ENCODE data around the gene AKAP8L. TPM values are rescaled to one million over a fixed set of nuclear protein-coding genes. Genes with fewer than 3 reads are reported as not detected.

The AKAP8L gene
- total RNA-seq, 1 donor from 2014 or later: 53.5 TPM

GRCh38 chr19:15448778-15449619 lies 30.2 kb upstream of the AKAP8L start:
- no peak for DNase-seq (ENCODE audit: low read depth, low spot score)

DNA sequence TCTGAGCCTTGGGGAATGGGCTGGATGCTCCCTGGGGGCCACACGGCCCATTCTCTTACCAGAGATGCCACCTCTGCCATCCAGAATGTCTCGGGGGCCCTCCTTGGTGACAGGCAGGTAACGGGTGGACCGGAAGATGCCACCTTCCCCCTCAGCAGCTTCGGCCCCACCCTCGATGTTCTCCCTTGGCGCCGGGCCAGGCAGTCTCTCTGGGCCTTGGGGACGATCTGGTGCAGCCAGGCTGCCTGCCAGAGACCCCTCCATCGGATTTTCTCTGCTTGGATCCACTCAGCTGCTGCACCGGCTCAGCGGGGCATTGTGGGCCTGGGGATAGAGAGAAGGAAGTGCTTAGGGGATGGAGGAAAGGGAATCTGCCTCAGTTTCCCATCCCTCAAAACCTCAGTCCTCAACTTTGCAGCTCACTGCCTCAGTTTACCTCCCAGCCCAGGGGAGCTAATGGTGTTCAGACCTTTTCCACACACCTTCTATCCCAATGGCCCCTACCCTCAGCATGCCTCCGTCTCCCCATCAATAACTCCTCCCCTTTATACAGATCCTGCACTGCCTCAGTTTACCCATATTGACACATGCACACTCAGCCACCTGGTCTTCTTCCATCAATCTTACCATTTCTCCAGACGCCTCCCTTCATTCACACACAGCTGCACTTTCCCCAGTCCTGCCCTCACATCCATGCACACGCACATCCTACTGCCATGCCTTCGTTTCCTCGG lies 29.4 kb upstream of the AKAP8L start:
- DNase-seq (ENCODE audit: low read depth, low spot score): no peak

DNA sequence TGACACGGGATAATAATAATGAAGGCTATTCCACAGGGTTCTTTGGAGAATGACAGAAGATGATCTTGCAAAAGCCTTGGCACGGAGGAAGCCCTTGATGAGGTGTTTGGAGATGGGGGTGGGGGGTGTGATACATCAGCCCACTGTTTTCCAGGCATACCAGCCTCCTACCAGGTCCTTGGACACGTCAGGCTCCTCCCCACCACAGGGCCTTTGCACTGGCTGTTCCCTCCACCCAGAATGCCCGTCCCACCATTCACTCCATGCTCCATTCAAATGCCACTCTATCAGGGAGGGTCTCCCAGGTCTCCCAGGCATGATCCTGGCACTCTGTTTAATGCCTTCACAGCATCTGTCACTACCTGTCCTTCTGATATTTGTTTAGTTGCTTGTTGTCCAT lies 28.3 kb upstream of the AKAP8L start:
- no peak for DNase-seq (ENCODE audit: low read depth, low spot score)

DNA sequence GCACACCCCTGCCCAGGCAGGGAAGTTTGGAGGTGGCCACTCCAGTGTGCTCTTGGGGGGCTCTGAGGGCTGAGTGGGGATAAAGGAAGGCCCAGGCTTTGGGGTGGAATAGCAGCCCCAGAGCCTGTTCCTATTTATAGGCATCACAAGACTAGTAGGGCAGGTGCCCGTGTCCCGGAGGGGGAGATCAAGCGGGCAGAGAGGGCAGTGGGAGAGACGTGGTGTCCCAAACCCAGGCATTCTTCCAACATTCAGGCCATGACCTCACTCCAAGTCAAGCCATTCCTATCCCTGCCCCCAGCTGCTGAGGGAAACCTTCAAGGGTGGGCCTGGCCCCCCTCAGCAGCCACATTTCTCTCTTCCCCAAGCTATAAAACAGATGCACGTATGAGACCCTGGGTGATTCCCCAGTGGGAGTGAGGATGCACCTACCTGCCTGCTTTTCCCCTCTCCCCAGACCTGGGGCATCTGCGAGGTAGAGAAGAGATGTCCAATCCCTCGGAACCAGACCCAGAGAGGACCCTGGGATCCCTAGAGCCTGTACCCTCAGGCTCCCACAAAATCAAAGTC lies 27.1 kb upstream of the AKAP8L start:
- DNase-seq (ENCODE audit: low read depth, low spot score): no peak

DNA sequence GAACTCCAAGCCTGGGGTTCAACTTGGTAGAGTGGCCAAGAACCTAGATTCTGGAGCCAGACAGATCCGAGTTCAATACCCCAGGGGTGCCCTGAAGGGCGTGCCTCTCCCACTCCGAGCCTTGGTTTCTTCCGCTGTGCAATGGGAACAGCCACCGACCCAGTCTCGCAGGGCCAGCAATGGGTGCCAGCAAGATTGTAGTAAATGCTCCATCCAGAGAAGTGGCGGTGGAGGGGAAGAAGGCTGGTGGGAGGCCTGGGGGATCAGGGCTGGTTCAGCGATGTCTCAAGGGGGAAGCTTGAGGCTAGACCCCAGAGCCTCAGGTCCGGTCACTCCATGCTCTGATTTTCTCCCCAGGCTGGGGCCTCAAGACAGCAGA lies 26.4 kb upstream of the AKAP8L start:
- DNase-seq (ENCODE audit: low read depth, low spot score): no peak

DNA sequence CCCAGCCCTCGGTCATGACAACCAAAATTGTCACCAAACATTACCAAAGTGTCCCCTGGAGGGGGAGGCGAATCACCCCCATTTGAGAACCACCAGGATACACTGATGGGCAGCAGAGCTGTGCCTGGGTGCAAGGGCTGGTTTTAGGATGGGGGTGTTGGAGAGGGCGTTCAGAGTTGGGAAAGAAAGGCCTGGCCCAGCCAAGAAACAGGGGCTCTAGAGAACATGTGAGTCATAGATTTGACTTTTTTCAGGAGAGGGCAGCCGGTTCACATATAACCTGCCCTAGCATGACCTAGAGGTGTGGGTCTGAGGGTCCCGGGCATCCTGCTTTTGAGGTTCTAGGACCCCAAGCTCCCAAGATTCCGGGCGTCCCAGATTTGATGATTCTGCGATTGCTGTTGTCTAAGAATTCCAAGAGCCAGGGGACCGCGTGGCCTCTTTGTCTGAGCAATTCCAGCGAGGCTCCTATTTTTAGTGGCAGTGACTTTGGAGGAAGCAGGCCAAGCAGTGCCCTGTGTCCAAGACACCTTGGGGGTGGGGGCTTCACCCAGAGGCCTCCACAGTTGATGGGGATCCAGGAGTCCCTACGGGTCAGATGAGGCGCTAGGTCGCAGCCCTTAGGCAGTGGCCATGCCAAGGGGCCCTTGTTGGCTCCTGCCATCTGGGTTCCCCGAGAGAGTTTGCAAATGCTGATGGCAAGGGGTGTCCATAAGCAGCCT lies 25.9 kb upstream of the AKAP8L start:
- no peak for DNase-seq (ENCODE audit: low read depth, low spot score)

- no peak for DNase-seq (ENCODE audit: low read depth, low spot score)
Measured at GRCh38 chr19:15443838-15444237, 25.1 kb upstream of the AKAP8L start.

- no peak for DNase-seq (ENCODE audit: low read depth, low spot score)
Measured at GRCh38 chr19:15443325-15443724, 24.5 kb upstream of the AKAP8L start.

DNA sequence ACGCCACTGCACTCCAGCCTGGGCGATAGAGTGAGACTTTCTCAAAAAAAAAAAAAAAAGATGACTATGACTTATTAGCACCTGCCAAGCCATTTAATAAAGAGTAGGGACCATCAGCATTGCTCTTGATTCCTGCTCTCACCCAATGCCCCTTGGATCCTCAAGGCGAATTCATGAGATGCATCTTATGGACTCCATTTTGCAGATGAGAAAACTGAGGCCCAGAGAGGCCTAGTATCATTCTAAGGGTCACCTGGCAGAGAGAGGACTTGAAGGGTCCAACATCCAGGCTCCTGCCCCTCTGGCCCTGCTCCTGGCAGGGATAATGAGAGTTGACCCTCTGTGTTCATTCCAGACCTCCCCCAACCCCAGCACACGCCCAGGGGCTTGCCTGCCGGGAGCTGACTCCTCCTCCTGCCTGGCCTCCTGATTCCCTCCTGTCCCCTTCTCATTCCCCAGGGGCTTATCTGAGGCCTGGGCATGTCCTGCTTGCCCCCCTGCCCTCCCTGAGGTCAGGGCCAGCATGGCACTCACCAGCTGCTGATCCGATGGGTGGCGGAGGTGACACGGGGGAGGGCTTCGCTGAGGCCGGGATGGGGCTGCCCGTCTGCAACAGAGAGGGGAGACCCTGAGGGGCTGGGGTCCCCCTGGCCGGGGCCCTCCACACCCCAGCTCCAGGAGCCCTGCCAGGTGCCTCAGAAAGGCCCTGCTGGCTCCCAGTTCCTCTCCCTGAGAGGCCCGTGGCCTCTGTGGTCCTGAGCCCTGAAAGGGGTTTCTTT lies 23.5 kb upstream of the AKAP8L start:
- DNase-seq (ENCODE audit: low read depth, low spot score): no peak

DNA sequence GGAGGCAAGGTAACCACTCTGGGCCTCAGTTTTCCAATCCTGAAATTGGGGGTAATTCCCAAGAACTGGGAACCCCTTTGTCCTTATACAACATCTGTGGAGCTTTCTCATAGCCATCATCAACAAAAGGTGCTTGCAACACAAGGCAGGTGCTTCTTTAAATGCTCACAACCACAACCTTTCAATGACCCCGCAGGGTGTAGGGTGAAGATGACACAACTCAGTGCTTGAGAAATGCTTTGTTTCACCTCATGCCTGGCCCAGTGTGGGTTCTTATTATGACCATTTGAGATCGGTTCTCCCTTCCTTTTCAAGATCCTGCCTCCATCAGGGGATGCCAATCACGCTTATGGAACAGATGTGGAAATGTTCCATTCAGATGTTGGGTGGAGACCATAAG lies 22.5 kb upstream of the AKAP8L start:
- DNase-seq (ENCODE audit: low read depth, low spot score): no peak

DNA sequence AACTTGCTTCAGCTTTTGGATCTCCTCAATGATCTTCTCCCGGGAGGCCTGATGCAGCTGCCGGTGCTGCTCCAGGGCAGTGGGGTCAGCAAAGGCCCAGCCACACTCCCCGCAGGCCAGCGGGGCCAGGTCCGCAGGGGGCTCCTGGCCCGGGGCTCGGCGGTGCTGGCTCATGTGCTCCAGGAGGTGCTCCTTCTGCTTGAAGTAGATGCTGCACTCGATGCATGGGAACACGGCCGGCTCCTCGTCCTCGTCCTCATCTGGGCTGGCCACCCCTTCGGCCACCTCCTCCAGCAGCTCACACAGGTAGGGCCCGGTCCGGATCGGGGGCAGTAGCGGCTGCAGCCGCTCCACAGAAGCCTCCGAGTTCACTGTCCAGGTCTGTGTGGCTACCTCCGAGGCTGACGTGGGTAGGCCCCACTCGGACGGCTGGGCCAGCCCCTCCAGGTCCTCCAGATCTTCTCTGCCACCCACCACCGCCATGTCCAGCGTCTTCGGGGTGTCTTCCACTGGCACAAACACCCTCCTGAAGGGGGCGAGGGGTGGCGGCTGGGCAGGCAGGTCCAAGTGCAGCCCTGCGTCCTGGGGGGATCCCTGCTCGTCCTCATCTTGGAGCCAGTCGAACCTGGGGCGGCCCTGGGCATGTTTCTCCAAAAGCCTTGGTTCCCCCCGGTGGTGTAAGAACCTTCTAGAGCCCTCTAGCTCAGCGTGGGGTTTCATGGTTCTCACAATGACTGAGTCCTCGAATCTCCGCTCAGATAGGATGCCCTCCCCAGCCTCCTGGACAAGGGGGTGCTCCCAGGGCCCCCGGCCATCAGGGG lies 21.2 kb upstream of the AKAP8L start:
- no peak for DNase-seq (ENCODE audit: low read depth, low spot score)

GRCh38 chr19:15439078-15439799 lies 20.5 kb upstream of the AKAP8L start:
- no peak for DNase-seq (ENCODE audit: low read depth, low spot score)

DNA sequence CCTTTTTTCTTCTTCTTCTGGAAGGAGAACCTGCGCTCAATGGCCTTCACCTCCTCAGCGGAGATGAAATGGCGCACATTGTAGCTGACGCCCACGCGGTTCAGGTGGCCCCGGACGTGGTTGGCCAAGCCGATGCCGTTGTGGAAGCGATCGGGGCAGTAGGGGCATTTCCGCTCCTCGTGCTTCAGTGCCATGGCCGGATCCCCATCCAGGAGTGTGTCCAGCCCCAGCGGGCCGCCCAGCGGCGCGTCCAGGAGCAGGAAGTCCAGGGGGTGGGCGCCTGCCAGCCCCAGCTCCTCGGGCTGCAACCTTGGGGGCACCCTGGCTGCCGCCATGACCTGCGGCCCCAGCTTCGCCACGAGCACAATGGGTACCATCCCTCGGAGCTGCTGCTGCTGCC lies 19.8 kb upstream of the AKAP8L start:
- DNase-seq (ENCODE audit: low read depth, low spot score): no peak

- DNase-seq (ENCODE audit: low read depth, low spot score): no peak
Measured at GRCh38 chr19:15438124-15438496, 19.3 kb upstream of the AKAP8L start.

DNA sequence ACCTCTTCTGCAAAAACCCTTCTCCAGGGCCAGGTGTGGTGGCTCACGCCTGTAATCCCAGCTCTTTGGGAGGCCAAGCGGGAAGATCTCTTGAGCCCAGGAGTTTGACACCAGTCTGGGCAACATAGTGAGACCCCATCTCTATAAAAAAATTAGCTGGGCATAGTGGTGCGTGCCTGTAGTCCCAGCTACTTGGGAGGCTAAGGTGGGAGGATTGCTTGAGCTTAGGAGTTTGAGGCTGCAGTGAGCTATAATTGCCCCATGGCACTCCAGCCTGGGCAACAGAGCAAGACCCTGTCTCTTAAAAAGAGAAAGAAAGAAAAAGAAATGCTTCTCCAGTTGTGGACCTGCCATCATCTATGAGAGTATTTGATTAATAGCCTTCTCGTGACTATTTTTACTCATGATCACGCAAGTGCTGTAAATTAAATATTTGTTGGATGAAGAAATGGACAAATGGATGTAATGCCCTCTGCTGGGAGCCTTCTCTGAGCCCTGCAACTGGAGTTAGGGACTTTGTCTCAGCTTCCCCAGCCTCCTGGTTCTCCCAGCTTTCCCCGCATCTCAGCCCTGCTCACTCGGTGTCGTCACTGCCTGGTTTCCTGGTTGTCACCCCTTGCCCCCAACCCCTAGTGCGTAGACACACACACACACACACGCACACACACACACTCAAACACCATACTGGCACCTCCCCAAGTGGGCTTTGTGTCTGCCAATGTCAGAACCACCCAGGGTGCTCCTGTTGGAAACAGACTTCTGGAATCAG lies 18.8 kb upstream of the AKAP8L start:
- no peak for DNase-seq (ENCODE audit: low read depth, low spot score)

DNA sequence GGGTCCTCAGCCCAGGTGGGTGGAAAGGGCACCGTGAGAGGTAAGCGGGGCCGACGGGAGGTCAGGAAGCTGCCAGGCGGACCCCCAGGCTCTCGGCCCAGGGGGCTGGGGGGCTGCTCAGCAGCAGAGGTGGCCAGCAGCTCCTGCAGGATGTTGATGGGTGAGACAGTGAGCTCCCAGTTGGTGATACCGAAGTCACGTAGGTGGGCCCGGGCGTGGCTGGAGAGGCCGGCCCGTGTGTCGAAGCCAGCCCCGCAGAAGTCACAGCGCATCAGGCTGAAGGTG lies 18.0 kb upstream of the AKAP8L start:
- no peak for DNase-seq (ENCODE audit: low read depth, low spot score)

- DNase-seq (ENCODE audit: low read depth, low spot score): no peak
Measured at GRCh38 chr19:15436012-15436825, 17.4 kb upstream of the AKAP8L start.

- no peak for DNase-seq (ENCODE audit: low read depth, low spot score)
Measured at GRCh38 chr19:15433519-15434069, 14.8 kb upstream of the AKAP8L start.
